HCEC 1CT (cell line): ENCODE data around the gene SELENOO.

Experiments
- DNase-seq: peaks from one replicate; pipeline ENCODE4 v3.0.0-alpha.2; 2017

Gene SELENOO

DNA sequence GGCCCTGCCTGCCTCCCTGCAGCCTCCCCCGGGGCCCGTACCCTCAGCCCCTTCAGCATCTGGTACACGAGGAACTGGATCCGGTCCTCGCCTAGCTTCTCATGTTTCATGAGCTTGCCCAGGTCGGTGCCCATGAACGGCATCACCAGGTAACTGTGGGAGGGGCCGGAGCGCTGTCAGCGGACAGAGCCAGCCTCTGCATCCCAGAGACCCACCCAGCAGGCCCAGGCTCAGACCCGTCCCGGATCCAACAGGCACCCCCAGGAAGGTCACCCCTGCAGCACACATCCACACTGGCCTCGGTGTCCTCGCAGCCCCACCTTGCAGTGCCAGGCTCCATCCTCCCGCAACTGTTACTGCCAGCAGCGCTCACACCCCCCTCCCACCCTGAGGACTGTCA, 56.2 kb downstream of the SELENOO start:
- no peak for DNase-seq

- DNase-seq, result no peak
Observed at GRCh38 chr22:50257451-50258360, 56.9 kb downstream of the SELENOO start.

- DNase-seq, result no peak
Observed at GRCh38 chr22:50258361-50259292, 57.8 kb downstream of the SELENOO start.

DNA sequence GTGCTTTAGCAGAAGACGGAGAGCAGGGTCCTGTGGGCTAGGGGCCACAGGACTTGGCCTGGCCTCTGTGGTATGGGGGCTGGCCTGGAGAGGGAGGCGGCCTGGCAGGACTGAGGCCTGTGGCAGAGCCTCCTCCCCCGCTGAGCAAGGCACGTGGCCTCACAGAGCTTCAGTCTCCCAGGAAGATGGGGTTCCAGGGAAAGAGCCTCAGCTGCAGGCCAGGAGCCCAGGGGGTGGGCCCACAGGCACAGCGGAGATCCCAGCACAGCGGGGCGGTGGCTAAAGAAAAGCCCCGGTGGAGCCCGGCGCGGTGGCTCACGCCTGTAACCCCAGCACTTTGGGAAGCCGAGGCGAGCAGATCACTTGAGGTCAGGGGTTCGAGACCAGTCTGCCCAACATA, 58.5 kb downstream of the SELENOO start:
- DNase-seq, result no peak

DNA sequence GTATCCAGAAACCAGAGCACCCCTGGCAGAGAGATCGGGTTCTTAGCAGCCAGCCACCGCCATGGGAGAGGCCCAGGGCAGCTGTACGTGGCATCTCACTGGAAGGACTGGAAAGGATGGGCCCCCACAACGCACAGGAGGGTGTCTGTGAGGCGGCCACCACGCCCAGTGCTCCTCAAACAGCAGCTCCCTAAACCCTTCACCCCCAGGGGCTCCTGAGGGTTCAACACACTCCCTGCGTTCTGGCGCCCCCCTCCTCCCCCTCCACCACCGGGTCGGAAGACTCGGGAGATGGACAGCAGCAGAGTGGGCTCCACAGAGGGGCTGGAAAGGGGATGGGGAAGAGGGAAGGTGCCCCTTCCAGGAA, 59.6 kb downstream of the SELENOO start:
- peak; percentile 32 for DNase-seq

- peak; percentile 61 for DNase-seq
Observed at GRCh38 chr22:50260801-50261614, 60.2 kb downstream of the SELENOO start.

DNA sequence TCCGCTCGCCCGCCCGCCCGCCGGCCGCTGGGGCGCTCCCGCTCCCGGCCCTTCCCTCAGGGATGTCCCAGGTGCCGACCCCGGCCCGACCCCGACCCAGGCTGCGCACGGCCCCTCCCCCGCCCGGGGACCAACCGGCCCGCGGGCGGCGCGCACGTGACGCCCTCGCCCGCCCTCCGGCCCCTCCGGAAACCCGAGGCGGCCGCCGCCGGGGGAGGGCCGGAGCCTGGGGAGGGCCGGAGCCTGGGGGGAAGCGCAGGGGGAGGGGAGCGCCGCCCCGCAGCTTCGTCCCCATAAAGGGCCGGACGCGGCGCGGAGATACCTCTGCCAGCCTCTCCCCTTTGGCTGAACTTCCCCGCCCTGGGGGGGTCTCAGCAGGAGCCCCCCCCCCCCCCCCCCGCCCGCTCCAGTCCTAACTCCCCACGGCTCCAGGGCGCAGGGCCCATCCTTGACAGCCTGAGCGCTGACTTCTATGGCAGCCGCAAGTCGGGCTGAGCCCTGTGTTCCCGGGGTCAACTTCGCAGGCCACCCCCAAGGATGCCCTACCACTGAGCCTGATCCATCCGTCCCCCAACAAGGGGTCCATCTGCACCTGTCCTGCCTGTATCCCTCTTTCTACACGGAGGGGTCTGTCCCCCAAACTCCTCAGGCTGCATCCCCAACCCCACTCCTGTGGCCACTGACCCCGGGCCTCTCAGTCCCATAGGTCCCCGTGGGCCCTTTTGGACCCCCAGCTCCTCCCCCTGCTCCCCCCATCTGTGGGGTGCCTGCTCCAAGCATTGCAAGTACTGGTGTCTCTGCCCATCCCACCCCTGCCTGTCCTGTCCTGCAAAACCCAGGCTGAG, 61.0 kb downstream of the SELENOO start, which contains the start of gene MAPK12:
TSS of gene MAPK12 (minus strand) at position 69 of the 845 bp plus-strand sequence. CDS start 174 bp downstream, outside the sequence.
- DNase-seq, result no peak

DNA sequence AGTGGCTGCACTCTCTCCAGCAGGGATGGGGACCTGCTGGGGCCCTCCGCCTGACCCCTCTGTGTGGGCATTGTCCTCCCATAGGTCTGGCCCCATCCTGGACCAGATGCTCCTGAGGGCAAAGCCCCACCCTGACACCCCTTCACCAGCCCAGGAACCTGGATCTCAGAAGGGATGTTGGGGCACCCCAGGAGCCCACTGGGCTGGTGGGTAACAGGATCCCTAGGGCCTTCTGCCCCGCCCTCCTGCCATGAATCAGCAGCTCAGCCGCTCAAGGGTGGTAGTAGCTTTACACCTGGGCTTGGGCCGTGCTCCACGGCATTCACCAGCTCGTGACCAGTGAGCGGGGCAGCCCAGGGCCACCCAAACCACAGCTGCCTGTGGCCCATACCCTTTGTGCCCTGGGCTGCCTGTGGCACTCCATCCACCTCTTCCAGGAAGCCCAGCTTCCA, 61.7 kb downstream of the SELENOO start:
- DNase-seq, result no peak

DNA sequence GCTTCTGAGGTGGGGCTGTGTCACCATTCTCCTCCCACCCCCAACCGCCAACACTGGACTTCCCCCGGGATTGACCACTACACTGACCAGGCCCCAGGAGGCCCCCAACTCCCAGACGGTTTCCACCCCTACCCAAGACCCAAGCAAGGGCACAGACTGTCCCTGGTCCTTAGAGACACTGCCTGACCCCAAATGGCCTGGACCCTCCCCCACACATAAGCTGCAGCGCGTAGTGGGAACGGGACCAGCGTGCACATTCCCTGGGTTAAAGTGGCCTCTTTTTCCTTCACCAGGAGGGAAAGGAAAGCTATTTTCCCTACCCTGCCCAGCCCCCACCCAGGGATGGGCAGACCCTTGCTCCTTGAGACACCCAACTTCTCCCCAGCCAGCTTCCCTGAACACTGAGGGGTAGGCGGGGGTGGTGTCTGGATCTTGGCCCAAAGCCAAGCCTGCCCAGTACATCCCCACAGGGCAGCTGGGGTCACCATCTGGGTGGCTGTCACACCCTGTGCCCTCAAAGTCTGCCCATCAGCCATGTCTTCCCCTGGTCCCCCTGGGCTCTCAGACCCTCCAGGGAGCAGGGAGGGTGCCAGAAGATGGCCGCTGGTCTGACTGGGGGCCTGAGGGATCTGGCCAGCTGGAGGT, 62.3 kb downstream of the SELENOO start:
- DNase-seq, result no peak

DNA sequence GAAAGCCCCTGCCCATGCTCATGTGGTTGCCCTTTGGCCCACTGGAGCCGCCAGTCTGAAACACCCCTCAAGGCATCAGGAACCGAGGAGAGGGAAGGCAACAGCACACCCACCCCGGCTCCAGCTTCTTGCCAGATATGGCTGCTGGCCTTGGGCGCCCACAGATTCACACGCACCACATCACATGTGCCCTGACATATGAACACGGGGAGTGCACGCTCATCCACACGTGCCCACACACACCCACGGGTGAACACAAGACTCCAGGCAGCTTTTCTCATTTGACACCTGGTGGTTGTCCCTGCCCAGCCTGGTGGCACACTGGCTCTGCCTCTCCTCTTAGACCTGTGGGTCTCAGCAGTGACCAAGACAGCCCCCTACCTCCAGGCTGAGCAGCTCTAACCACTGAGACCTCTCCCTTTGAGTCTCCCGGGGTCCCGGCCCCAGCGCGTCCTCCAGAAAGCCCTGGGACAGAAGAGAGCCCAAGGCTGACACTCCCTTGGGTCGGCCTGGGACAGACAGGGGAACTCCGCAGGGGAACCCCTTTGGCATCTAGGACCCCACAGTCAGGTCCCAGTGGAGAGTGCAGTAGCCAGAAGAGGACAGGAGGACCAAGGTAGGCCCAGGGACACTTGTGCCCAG, 63.4 kb downstream of the SELENOO start:
- no peak for DNase-seq

DNA sequence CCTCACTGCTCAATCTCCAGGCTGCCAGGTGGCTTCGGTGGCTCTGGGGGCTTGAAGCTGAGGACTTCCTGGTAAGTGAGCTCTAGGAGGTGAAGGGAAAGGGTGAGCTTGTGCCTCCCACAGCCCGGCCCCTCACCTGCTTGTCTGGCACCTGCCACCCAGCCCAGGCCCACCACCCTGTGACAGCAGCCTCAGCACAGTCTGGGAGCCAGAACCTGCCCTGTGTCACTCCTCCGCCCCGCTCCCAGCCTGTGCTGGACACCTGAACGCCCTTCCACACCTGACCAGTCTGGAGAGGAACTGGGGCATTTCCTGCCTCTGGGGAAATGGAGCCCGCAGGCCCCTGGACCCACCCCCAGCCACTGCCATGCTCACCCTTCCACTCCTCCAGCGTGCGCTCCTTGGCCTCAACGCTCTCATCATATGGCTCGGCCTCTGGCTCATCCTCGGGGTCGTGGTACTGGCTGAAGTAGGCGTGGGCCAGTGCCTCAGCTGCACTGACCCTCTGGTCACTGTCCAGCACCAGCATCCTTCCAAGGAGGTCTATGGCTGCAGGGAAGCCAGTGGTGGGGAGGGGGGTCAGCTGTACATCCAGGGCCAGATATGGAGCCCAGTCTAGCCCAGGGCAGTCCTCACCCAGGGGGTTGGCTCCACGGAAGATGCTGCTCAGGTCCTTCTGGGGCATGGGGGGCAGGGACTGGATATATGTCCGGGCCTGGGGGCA, 64.3 kb downstream of the SELENOO start:
- DNase-seq, result no peak

DNA sequence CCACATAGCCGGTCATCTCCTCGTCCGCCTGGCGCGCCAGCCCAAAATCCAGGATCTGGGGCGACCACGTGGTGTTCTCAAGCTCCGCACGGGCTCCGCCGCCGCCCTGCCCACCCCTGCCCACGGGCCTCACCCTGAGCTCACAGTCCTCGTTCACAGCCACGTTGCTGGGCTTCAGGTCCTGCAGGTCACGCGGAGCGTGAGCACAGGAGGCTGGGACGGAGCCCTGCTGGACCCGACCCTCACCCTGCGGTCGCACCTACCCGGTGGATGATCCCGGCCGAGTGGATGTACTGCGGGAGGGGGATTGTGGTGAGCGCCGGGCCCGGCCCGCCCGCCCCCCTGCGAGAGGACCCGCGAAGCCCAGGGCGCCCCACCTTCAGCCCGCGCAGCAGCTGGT, 66.2 kb downstream of the SELENOO start:
- no peak for DNase-seq
